Left renal cortex interstitium (tissue), 4 donors: ENCODE measurements around the gene P2RX1. TPM values are rescaled to one million over a fixed set of nuclear protein-coding genes. Genes with fewer than 3 reads are reported as not detected.
"Not testable (repeated sequence)": the region's sequence is repeated elsewhere in the genome, so short reads cannot be mapped to it uniquely, and the experiment has no call there.

Source experiments
- DNase-seq, 4 donors: peaks; one replicate each; pipeline ENCODE4 v3.0.0-alpha.2; 2013; ENCODE audit warnings: low read depth in 4 of 4, low spot score in 2 of 4, missing footprints in 1 of 4
- polyA plus RNA-seq, 4 donors: library from polyadenylated mRNA; unstranded; fragments of 120-200 nt; gene quantifications; one replicate each; pipeline ENCODE4 v1.2.1, GENCODE V29; 2013; ENCODE audit not compliant: insufficient read length in 4 of 4

Gene P2RX1
- polyA plus RNA-seq, 4 donors: 0.65 to 1.9 (median 1.3) TPM

GRCh38 chr17:3861761-3862681 is 54.2 kb downstream of the P2RX1 start:
- no peak for DNase-seq

GRCh38 chr17:3860939-3861700 is 55.1 kb downstream of the P2RX1 start:
- no peak for DNase-seq

- no peak for DNase-seq
These were observed 56.3 kb downstream of the P2RX1 start for GRCh38 chr17:3859940-3860339.

GRCh38 chr17:3857261-3858105 is 58.8 kb downstream of the P2RX1 start:
- DNase-seq: no peak

GRCh38 chr17:3854204-3854603 is 62.1 kb downstream of the P2RX1 start:
- DNase-seq: not testable (repeated sequence)

- no peak for DNase-seq
These were observed 63.7 kb downstream of the P2RX1 start for GRCh38 chr17:3852561-3852960.

- DNase-seq: no peak
These were observed 64.7 kb downstream of the P2RX1 start for GRCh38 chr17:3851461-3852100.

GRCh38 chr17:3848229-3848835 is 67.9 kb downstream of the P2RX1 start:
- DNase-seq: no peak

GRCh38 chr17:3847165-3847670 is 69.0 kb downstream of the P2RX1 start:
- DNase-seq: no peak

Other genes with a start within 250 kb of the P2RX1 start
- 100 to 1,000 TPM in 3 of 4 donors, 10 to 100 TPM in 1; 85.1 to 132 (median 104) TPM for gene TAX1BP3, start 247.9 kb downstream of the P2RX1 start, polyA plus RNA-seq
- gene EMC6, start 247.7 kb downstream of the P2RX1 start, polyA plus RNA-seq: 10 to 100 TPM; 24.3 to 42.5 (median 33.2) TPM
- gene P2RX5, start 220.3 kb downstream of the P2RX1 start, polyA plus RNA-seq: 1 to 10 TPM in 3 of 4 donors, under 1 TPM in 1; 0.76 to 1.8 (median 1.6) TPM
- gene HASPIN, start 192.6 kb downstream of the P2RX1 start, polyA plus RNA-seq: 1 to 10 TPM; 2.8 to 3.7 (median 3.1) TPM
- gene ITGAE, start 115.3 kb downstream of the P2RX1 start, polyA plus RNA-seq: 10 to 100 TPM; 38.7 to 43.1 (median 40.4) TPM
- gene NCBP3, start 70.2 kb downstream of the P2RX1 start, polyA plus RNA-seq: 100 to 1,000 TPM in 2 of 4 donors, 10 to 100 TPM in 2; 61.1 to 134 (median 88.8) TPM
- gene CAMKK1, start 23.4 kb downstream of the P2RX1 start, polyA plus RNA-seq: 1 to 10 TPM; 4.6 to 5.7 (median 4.8) TPM
- gene ATP2A3, start 48.0 kb upstream of the P2RX1 start, polyA plus RNA-seq: 1 to 10 TPM; 3.9 to 5.9 (median 4.6) TPM
- gene ZZEF1, start 226.6 kb upstream of the P2RX1 start, polyA plus RNA-seq: 10 to 100 TPM; 19.3 to 30.2 (median 22.9) TPM
- 10 to 100 TPM; 30.1 to 34.8 (median 30.8) TPM for gene CYB5D2, start 226.7 kb upstream of the P2RX1 start, polyA plus RNA-seq